ENCODE measurements around the gene ZNF414.

Gene ZNF414

DNA sequence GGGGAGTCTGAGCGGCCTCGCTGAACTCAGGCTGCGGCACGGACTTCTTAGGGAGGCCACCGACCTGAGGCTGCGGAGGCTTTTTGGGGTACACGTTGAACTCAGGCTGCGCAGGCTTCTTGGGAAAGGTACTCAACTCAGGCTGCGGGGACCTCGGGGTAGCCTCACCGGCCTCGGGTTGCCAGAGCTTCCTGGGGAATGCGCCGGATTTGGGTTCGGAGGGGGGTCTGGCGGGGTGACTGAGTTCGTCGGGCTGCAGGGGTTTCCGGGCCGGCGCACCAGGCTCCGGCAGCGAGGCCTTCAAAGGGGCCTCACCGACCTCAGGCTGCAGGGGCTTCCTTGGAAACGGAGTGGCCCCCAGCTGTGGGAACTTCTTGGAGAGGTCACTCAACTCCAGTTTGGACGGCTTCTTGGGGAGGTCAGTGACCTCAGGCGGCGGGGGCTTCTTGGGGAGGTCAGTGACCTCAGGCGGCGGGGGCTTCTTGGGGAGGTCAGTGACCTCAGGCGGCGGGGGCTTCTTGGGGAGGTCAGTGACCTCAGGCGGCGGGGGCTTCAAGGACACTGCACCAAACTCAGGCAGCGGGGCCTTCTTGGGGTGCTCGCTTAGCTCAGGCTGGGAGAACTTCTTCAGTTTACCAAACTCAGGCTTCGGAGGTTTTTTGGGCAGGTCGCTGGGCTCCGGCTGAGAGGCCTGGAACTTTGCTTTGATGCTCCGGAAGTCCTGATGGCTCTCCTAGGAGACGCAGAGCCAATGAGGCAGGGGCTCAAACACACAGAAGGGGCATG is 14.7 kb downstream of the ZNF414 start:
- FAIRE-seq, result no peak
- no peak for DNase-seq (ENCODE audit: insufficient read length, low spot score)

DNA sequence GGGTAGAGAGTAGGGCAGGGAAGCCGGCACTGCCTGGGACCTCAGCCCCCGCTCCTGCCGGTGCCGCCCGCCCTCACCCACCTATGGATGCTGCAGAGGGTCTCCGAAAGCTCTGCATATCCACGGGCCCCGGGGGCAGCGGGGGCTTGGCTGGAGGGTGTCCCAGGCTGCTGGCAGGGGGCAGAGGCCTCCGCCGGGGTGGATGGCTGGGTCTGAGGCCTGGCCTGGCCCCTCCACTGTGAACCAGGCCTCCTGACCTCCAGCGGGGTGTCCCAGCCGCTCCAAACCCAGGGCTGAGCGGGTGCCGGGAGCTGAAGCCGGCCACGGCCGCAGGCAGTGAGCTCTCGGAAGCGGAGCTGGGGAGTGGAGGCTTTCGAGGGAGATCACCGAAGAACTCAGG is 15.7 kb downstream of the ZNF414 start:
- TF ChIP-seq POLR2AphosphoS5 (IDR thresholded peaks at IDR 0.05; ENCODE audit: low read depth, low read length) (no peak), SPI1 (IDR thresholded peaks at IDR 0.05; ENCODE audit: low read depth, low read length) (no peak), TAF1 (IDR thresholded peaks at IDR 0.05; ENCODE audit: low read depth, low read length) (no peak), POU2F2 (IDR thresholded peaks at IDR 0.05; ENCODE audit: low read depth, low read length) (no peak), POLR2A (IDR thresholded peaks at IDR 0.05; ENCODE audit: low read depth, low read length) (no peak), PAX5 (IDR thresholded peaks at IDR 0.05; ENCODE audit: insufficient read depth, low read length, severe bottlenecking) (no peak)
- no peak for FAIRE-seq

More for the DNA sequence above, 14.7 kb downstream of the ZNF414 start:
- TF ChIP-seq POLR2A (IDR thresholded peaks at IDR 0.05; ENCODE audit: low read depth, low read length) (no peak), POU2F2 (IDR thresholded peaks at IDR 0.05; ENCODE audit: low read depth, low read length) (no peak), SPI1 (IDR thresholded peaks at IDR 0.05; ENCODE audit: low read depth, low read length) (no peak), PAX5 (IDR thresholded peaks at IDR 0.05; ENCODE audit: insufficient read depth, low read length, severe bottlenecking) (no peak), TAF1 (IDR thresholded peaks at IDR 0.05; ENCODE audit: low read depth, low read length) (no peak), POLR2AphosphoS5 (IDR thresholded peaks at IDR 0.05; ENCODE audit: low read depth, low read length) (no peak)

DNA sequence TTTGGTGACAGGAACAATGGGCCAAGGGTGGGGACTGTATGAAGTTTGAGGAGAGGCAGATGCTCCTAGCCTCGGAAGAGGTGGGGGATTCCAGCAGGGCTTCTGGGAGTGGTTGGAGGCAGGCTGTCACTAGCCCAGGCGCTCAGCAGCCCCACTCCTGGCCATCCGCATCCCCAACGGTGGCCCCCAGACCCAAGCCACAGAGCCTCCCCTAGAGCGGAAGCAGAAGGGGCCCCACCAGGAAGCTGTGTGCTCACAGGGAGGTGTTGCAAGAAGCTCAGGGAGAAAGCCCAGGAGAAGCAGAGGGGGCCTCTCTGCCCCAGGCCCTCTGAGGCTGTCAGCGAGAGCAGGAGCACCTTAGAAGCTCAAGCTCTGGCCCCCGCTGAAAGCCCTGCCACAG is 19.8 kb downstream of the ZNF414 start:
- TF ChIP-seq POLR2AphosphoS5 (IDR thresholded peaks at IDR 0.05; ENCODE audit: low read depth, low read length), result no peak
- TF ChIP-seq SPI1 (IDR thresholded peaks at IDR 0.05; ENCODE audit: low read depth, low read length), result no peak
- no peak for TF ChIP-seq POLR2A (IDR thresholded peaks at IDR 0.05; ENCODE audit: low read depth, low read length)
- no peak for TF ChIP-seq PAX5 (IDR thresholded peaks at IDR 0.05; ENCODE audit: insufficient read depth, low read length, severe bottlenecking)
- TF ChIP-seq TAF1 (IDR thresholded peaks at IDR 0.05; ENCODE audit: low read depth, low read length), result no peak
- TF ChIP-seq POU2F2 (IDR thresholded peaks at IDR 0.05; ENCODE audit: low read depth, low read length), result no peak
- no peak for DNase-seq (ENCODE audit: insufficient read length, low spot score)
- no peak for FAIRE-seq

More for the DNA sequence above, 15.7 kb downstream of the ZNF414 start:
- no peak for DNase-seq (ENCODE audit: insufficient read length, low spot score)

DNA sequence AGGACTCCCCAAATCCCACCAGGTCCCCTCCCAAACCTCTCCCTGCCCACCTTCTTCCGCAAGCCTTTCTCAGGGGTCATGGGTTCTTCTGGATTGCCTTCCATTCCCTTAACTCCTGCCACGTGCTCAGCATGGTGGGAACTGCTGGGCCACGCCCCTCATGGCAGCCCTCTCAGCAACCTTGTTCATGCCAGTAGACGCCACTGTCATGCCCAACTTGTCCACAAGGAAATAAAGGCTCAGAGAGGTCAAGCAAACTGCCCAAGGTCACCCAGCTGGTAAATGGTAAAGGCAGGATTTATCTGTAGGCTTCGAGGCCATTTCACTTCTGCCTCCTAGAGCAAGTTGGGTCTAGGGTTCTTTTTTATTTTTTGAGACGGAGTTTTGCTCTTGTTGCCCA is 22.4 kb downstream of the ZNF414 start:
- TF ChIP-seq TAF1 (IDR thresholded peaks at IDR 0.05; ENCODE audit: low read depth, low read length), result no peak
- TF ChIP-seq POU2F2 (IDR thresholded peaks at IDR 0.05; ENCODE audit: low read depth, low read length), result no peak
- TF ChIP-seq POLR2A (IDR thresholded peaks at IDR 0.05; ENCODE audit: low read depth, low read length), result no peak
- TF ChIP-seq PAX5 (IDR thresholded peaks at IDR 0.05; ENCODE audit: insufficient read depth, low read length, severe bottlenecking), result no peak
- no peak for TF ChIP-seq SPI1 (IDR thresholded peaks at IDR 0.05; ENCODE audit: low read depth, low read length)
- TF ChIP-seq POLR2AphosphoS5 (IDR thresholded peaks at IDR 0.05; ENCODE audit: low read depth, low read length), result no peak
- DNase-seq (ENCODE audit: insufficient read length, low spot score), result no peak
- no peak for FAIRE-seq

DNA sequence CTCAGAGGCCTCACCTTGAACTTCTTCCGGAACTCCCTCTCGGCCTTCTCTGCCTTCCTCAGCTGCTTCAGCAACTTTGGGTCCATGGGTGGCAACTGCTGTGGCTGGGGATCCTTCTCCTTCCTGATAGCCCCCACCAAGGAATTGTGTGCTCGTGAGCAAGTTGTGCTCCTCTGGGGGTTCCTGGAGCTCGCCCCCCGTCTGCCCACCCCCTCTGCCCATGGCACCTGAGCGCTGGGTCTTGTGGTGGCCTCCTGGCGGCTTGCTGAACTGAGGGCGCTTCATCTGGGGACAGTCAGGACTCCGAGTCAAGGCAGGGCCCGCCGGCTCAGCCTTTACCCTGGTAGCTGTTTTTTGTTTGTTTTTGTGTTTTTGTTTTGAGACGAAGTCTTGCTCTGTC is 23.1 kb downstream of the ZNF414 start:
- FAIRE-seq (no peak), DNase-seq (ENCODE audit: insufficient read length, low spot score) (no peak)
- TF ChIP-seq POLR2AphosphoS5 (IDR thresholded peaks at IDR 0.05; ENCODE audit: low read depth, low read length) (no peak), PAX5 (IDR thresholded peaks at IDR 0.05; ENCODE audit: insufficient read depth, low read length, severe bottlenecking) (no peak)

DNA sequence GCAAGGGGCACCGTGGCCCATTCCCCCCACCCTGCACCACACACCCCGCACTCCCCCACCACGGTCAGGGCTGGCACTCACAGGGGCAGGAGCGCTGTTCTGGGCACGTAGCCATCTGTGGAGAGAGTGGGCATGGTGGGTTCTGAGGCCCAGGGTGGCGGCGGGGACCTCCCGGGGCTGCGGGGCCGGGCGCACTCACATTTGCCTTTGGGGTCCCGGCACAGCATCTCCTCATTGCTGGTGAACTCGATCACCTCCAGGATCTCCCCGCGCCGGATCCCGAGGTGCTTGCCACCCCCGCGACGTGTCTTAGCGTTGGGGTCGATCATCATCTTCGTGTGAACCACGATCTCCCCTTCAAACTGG is 23.6 kb downstream of the ZNF414 start:
- DNase-seq (ENCODE audit: insufficient read length, low spot score), result no peak
- no peak for FAIRE-seq
- TF ChIP-seq POU2F2 (IDR thresholded peaks at IDR 0.05; ENCODE audit: low read depth, low read length) (no peak), PAX5 (IDR thresholded peaks at IDR 0.05; ENCODE audit: insufficient read depth, low read length, severe bottlenecking) (no peak), POLR2AphosphoS5 (IDR thresholded peaks at IDR 0.05; ENCODE audit: low read depth, low read length) (no peak), SPI1 (IDR thresholded peaks at IDR 0.05; ENCODE audit: low read depth, low read length) (no peak), TAF1 (IDR thresholded peaks at IDR 0.05; ENCODE audit: low read depth, low read length) (no peak)

DNA sequence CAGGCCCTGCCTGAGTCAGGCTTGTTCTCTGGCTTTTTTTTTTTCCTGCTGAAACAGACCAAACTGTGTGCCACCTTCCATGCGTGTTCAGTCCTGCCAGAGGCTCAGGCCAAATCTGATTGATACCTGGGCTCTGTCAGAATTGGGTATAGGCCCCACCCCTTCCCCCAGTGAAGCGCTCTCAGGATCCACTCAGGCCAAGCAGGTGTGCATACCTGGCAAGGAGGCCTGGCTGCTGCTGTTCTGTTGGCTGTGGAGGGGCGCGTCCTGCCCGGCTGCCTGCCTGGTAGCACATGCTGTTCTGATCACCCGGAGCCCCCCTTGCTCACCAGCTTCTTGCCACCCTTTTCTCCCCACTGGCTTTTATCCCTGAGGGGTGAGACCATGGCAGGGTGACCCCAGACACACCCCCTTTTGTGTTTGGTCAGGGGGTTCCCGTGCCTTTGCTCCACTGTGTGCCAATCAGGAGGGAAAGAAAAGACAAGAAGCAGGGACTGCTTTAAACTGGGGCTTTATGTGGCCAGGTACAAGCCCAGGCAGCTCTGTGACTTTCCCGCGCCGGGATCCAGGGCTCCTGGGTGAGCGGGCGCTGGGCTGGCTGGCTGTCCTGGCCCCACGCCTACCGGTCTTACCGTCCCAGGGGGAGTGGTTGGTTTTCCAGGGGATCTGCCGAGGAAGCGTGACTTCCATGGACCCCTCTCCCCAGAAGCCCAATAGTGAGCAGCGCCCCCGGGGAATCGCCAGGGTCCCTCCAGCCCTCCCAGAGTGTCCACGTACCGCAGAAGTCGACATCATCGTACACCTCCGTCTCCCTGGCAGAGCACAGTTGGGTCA is 24.2 kb downstream of the ZNF414 start:
- DNase-seq (ENCODE audit: insufficient read length, low spot score), result no peak
- TF ChIP-seq POLR2AphosphoS5 (IDR thresholded peaks at IDR 0.05; ENCODE audit: low read depth, low read length) (peak; percentile 73), SPI1 (IDR thresholded peaks at IDR 0.05; ENCODE audit: low read depth, low read length) (no peak), POLR2A (IDR thresholded peaks at IDR 0.05; ENCODE audit: low read depth, low read length) (peak; percentile 51; the same call in 1 of the 2 replicates), TAF1 (IDR thresholded peaks at IDR 0.05; ENCODE audit: low read depth, low read length) (no peak), POU2F2 (IDR thresholded peaks at IDR 0.05; ENCODE audit: low read depth, low read length) (peak; percentile 46; the same call in 1 of the 2 replicates)
- no peak for FAIRE-seq

DNA sequence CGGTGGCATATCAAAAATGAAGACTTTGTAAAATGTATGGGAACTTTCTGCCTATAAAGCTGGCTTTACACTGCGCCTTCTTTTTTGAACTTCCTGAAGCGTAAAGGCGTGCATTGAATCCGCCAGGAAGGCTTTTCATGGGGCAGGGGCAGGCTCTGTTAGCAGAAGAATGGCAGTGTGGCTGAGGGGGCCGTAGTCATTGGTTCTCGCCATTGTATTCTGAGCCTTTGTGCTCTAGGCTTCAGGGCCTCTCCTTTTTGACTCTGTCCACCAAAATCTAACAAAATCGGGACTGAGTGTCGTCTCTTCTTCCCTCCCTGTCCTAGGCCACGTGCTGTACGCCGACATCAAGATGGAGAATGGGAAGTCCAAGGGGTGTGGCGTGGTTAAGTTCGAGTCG is 25.6 kb downstream of the ZNF414 start:
- TF ChIP-seq SPI1 (IDR thresholded peaks at IDR 0.05; ENCODE audit: low read depth, low read length) (no peak), POU2F2 (IDR thresholded peaks at IDR 0.05; ENCODE audit: low read depth, low read length) (no peak), POLR2AphosphoS5 (IDR thresholded peaks at IDR 0.05; ENCODE audit: low read depth, low read length) (no peak), POLR2A (IDR thresholded peaks at IDR 0.05; ENCODE audit: low read depth, low read length) (no peak), TAF1 (IDR thresholded peaks at IDR 0.05; ENCODE audit: low read depth, low read length) (no peak), PAX5 (IDR thresholded peaks at IDR 0.05; ENCODE audit: insufficient read depth, low read length, severe bottlenecking) (no peak)
- DNase-seq (ENCODE audit: insufficient read length, low spot score) (no peak), FAIRE-seq (no peak)

DNA sequence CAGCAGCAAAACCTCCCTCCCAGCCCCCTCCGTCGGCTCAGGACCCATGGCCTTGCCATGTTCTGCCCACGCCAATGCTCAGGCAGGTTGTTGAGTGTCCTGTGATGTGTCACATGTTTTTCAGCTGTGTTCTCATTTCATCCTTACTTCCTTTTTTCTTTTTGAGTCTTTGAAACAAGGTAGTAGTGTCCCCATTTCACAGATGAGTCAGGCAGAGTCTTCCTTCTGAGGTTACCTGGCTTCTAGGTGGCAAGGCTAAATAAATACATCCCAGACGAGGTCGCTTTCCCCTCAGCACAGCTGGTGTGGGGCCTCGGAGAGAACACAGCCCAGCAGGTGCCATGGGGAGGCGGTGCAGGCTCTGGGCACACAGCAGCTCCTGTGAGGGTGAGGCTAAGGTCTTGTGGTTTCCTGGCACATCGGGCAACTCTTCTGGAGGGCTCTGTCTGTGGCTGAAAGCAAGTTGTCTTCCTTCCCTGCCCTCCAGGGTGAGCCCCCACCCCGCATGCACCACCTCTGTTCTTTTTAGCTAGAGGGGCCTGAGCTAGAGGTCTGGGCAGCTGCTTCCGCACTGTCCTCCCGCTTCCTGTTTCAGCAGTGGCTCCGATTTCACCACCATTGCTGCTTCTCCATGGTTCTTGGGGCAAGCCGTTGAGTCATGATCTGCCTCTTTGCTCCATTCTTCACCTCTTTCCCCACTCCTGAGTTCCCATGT is 26.7 kb downstream of the ZNF414 start:
- FAIRE-seq, result peak; percentile 84
- no peak for TF ChIP-seq POU2F2 (IDR thresholded peaks at IDR 0.05; ENCODE audit: low read depth, low read length)
- peak; percentile 68 for TF ChIP-seq SPI1 (IDR thresholded peaks at IDR 0.05; ENCODE audit: low read depth, low read length)
- no peak; the same call in 1 of the 2 replicates for TF ChIP-seq POLR2AphosphoS5 (IDR thresholded peaks at IDR 0.05; ENCODE audit: low read depth, low read length)
- no peak for TF ChIP-seq POLR2A (IDR thresholded peaks at IDR 0.05; ENCODE audit: low read depth, low read length)
- no peak for DNase-seq (ENCODE audit: insufficient read length, low spot score)

All from GM12891 (cell line).